Smooth muscle cell (in vitro differentiated cells): ENCODE results near the gene UGT1A6. TPM values are rescaled to one million over a fixed set of nuclear protein-coding genes. Genes with fewer than 3 reads are reported as not detected.

Source experiments
- DNase-seq: peaks from one replicate; lab custom pipeline; 2025; ENCODE audit not compliant: unreplicated experiment; lab: John Stamatoyannopoulos, UW
- H2AFZ ChIP-seq: fragments of 200-600 bp; sonication (generic); 2 replicates; pipeline ENCODE4 v1.6.0; 2016; ENCODE audit warnings: antibody characterized with exemption, low read depth, mild to moderate bottlenecking
- H3F3A ChIP-seq: fragments of 200-600 bp; sonication (generic); 2 replicates; pipeline ENCODE4 v1.6.0; 2017; ENCODE audit warnings: antibody characterized with exemption, low read depth
- H3K27ac ChIP-seq: fragments of 200-600 bp; sonication (generic); 2 replicates; pipeline ENCODE4 v1.5.1; 2016; ENCODE audit warnings: low read depth, mild to moderate bottlenecking
- H3K27me3 ChIP-seq: fragments of 200-600 bp; sonication (generic); 2 replicates; pipeline ENCODE4 v1.6.1; 2016; ENCODE audit warnings: low read depth, mild to moderate bottlenecking
- H3K36me3 ChIP-seq: fragments of 200-600 bp; sonication (generic); 2 replicates; pipeline ENCODE4 v1.5.1; 2016; ENCODE audit warnings: low read depth
- H3K4me1 ChIP-seq: fragments of 200-600 bp; sonication (generic); 2 replicates; pipeline ENCODE4 v1.5.1; 2016; ENCODE audit warnings: low read depth
- H3K4me2 ChIP-seq: fragments of 200-600 bp; sonication (generic); 2 replicates; pipeline ENCODE4 v1.6.0; 2016; ENCODE audit warnings: mild to moderate bottlenecking
- H3K4me3 ChIP-seq: fragments of 200-600 bp; sonication (generic); 2 replicates; pipeline ENCODE4 v1.5.1; 2016; ENCODE audit warnings: mild to moderate bottlenecking
- H3K79me2 ChIP-seq: fragments of 200-600 bp; sonication (generic); 2 replicates; pipeline ENCODE4 v1.6.0; 2016; ENCODE audit warnings: low read depth, mild to moderate bottlenecking
- H3K9ac ChIP-seq: fragments of 200-600 bp; sonication (generic); 2 replicates; pipeline ENCODE4 v1.6.0; 2016; ENCODE audit warnings: low read depth
- H3K9me3 ChIP-seq: fragments of 200-600 bp; sonication (generic); replicated peaks from 2 replicates; pipeline ENCODE4 v1.5.1; 2016; ENCODE audit warnings: low read depth
- H4K20me1 ChIP-seq: fragments of 200-600 bp; sonication (generic); 2 replicates; pipeline ENCODE4 v1.6.0; 2016; ENCODE audit warnings: low read depth
- CTCF ChIP-seq: fragments of 200-600 bp; sonication (generic); IDR thresholded peaks from 2 replicates; pipeline ENCODE4 v1.5.1; 2017; ENCODE audit warnings: borderline replicate concordance, mild to moderate bottlenecking, antibody characterized with exemption; ENCODE audit not compliant: insufficient read depth, poor library complexity, severe bottlenecking
- WGBS: methylation state at CpG from one replicate; pipeline ENCODE4 v1.1.7; 2016; ENCODE audit warnings: low lambda C conversion rate; 5-methylcytosine and 5-hydroxymethylcytosine counted together
- polyA plus RNA-seq: library from polyadenylated mRNA; unstranded; fragments of >200 nt; fragmentation: Nextera tagmentation; extraction: Ambion mirVana; gene quantifications from 2 replicates; pipeline ENCODE4 v1.2.1, GENCODE V29; 2016
- total RNA-seq: library from RNA; depleted of rRNA; stranded (reverse); fragments of >200 nt; gene quantifications from 2 replicates; pipeline ENCODE4 v1.2.3, GENCODE V29; 2014

UGT1A6 gene
- total and polyA plus RNA-seq, 2 experiments from 2014 or later: 0.63 TPM; not detected in 1

- H2AFZ ChIP-seq: no peak overlapping the region
- no peaks in the 10 kb centered on the region for H3K27me3 ChIP-seq
- H3K9me3 ChIP-seq: no peaks in the 10 kb centered on the region
- H3K4me3 ChIP-seq: no peak overlapping the region
- no peak for TF ChIP-seq CTCF
- H3K4me2 ChIP-seq: no peak overlapping the region
- no peak for DNase-seq
- no peaks in the 10 kb centered on the region for H3F3A ChIP-seq
- H3K9ac ChIP-seq: no peak overlapping the region
- no peaks in the 10 kb centered on the region for H3K4me1 ChIP-seq
- no peaks in the 10 kb centered on the region for H3K36me3 ChIP-seq
- H3K79me2 ChIP-seq: no peaks in the 10 kb centered on the region
- WGBS: 90% methylated on average over 18 of the region's 18 CpGs
- no peaks in the 10 kb centered on the region for H4K20me1 ChIP-seq
- no peak overlapping the region for H3K27ac ChIP-seq
These were observed 100.9 kb downstream of the UGT1A6 start for GRCh38 chr2:233793465-233794127.

GRCh38 chr2:233794128-233794658, 101.5 kb downstream of the UGT1A6 start:
- Histone ChIP-seq H2AFZ (no peak overlapping the region), H3K4me1 (no peaks in the 10 kb centered on the region), H3K9ac (no peak overlapping the region), H3K27me3 (no peaks in the 10 kb centered on the region), H3K9me3 (no peaks in the 10 kb centered on the region), H3K27ac (no peak overlapping the region), H3K4me3 (no peak overlapping the region), H3F3A (no peaks in the 10 kb centered on the region), H3K79me2 (no peaks in the 10 kb centered on the region), H3K4me2 (no peak overlapping the region), H3K36me3 (no peaks in the 10 kb centered on the region), H4K20me1 (no peaks in the 10 kb centered on the region)
- 93% methylated on average over 17 of the region's 17 CpGs for WGBS
- no peak for DNase-seq
- no peak for TF ChIP-seq CTCF

GRCh38 chr2:233795735-233796171, 103.1 kb downstream of the UGT1A6 start:
- no peaks in the 10 kb centered on the region for H3K9me3 ChIP-seq
- H4K20me1 ChIP-seq: no peaks in the 10 kb centered on the region
- 93% methylated on average over 13 of the region's 13 CpGs for WGBS
- no peak overlapping the region for H2AFZ ChIP-seq
- H3K27ac ChIP-seq: no peak overlapping the region
- DNase-seq: no peak
- H3K9ac ChIP-seq: no peak overlapping the region
- no peaks in the 10 kb centered on the region for H3K36me3 ChIP-seq
- H3K27me3 ChIP-seq: no peaks in the 10 kb centered on the region
- H3K4me1 ChIP-seq: no peaks in the 10 kb centered on the region
- TF ChIP-seq CTCF: no peak
- no peak overlapping the region for H3K4me3 ChIP-seq
- no peaks in the 10 kb centered on the region for H3F3A ChIP-seq
- H3K79me2 ChIP-seq: no peaks in the 10 kb centered on the region
- H3K4me2 ChIP-seq: no peak overlapping the region

GRCh38 chr2:233796254-233796653, 103.6 kb downstream of the UGT1A6 start:
- H3K4me3 ChIP-seq: no peak overlapping the region
- DNase-seq: no peak
- no peaks in the 10 kb centered on the region for H3K9me3 ChIP-seq
- no peaks in the 10 kb centered on the region for H3K4me1 ChIP-seq
- 85% methylated on average over 9 of the region's 9 CpGs for WGBS
- H4K20me1 ChIP-seq: no peaks in the 10 kb centered on the region
- H3F3A ChIP-seq: no peaks in the 10 kb centered on the region
- H3K36me3 ChIP-seq: no peaks in the 10 kb centered on the region
- H3K9ac ChIP-seq: no peak overlapping the region
- H3K27me3 ChIP-seq: no peaks in the 10 kb centered on the region
- H2AFZ ChIP-seq: no peak overlapping the region
- no peaks in the 10 kb centered on the region for H3K79me2 ChIP-seq
- no peak overlapping the region for H3K27ac ChIP-seq
- H3K4me2 ChIP-seq: no peak overlapping the region
- no peak for TF ChIP-seq CTCF
